HG02943 (cell line): ENCODE measurements around the gene VRK1.

Experiments
- ATAC-seq: cut with Tn5 transposase; IDR thresholded peaks from one replicate; pipeline ENCODE4 v1.9.1; 2021; ENCODE audit warnings: mild to moderate bottlenecking, low read depth, moderate library complexity; ENCODE audit not compliant: unreplicated experiment

Gene VRK1

GRCh38 chr14:96790186-96790585, 7.0 kb upstream of the VRK1 start:
- no peak for ATAC-seq

DNA sequence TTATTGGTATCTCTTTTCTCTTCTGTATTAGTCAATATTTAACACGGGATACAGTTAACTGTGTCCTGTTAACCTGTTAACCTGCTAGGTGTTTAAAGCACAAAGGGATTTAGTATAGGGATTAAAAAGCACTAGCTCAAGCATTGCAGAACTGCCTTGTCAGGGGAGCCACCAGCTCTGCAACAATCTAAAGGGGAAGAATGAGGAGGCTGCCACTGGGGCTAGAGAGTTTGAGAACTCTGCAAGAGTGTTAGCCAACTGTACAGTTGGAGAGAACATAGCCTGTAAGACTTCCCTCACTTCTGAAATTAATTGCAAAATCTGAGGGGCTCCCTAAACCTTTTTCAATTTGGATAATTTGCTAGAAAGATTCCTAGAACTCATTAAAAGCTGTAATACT, 6.5 kb upstream of the VRK1 start:
- no peak for ATAC-seq

- no peak for ATAC-seq
Measured at GRCh38 chr14:96792003-96792402, 5.2 kb upstream of the VRK1 start.

GRCh38 chr14:96792591-96792990, 4.6 kb upstream of the VRK1 start:
- ATAC-seq, result no peak

- ATAC-seq, result no peak
Measured at GRCh38 chr14:96793547-96793946, 3.6 kb upstream of the VRK1 start.

- no peak for ATAC-seq
Measured at GRCh38 chr14:96795109-96795828, 1.9 kb upstream of the VRK1 start.

DNA sequence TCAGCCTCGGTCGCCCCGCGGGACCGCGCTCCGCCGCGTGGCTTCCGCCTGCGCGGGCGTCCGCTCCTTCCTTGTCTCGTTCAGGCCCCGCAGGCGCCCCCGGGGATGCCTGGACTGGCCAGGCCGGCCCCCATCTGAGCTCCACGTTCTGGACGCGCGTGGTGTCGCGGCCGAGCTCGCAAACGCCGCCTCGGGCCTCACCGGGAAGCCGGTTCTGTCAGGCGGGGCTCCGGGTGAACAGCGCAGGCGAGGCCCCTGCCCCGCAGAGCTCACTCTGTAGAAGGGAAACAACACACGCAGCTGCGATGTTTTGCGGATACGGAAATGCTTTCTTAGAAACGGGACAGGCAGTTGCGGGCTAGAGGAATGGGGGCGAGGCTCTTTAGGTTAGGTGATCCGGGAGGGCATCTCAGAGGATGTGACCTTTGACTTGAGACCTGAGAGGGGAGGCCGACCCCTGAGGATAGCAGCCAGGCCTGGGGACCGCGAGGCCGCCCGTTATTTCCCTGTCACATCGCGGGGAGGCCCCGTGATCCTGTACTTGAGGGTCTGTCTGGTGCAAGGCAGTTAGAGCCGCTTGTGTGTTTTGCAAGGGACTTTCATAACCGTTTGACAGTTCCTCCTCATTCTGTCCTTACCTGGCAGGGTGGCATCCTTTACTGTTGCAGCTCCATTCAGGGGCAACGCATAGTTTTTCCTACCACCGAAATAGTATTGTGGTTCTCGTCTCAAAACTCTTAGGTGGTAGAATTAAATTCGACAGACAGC, 584 bp downstream of the VRK1 start:
- peak; percentile 45 for ATAC-seq

DNA sequence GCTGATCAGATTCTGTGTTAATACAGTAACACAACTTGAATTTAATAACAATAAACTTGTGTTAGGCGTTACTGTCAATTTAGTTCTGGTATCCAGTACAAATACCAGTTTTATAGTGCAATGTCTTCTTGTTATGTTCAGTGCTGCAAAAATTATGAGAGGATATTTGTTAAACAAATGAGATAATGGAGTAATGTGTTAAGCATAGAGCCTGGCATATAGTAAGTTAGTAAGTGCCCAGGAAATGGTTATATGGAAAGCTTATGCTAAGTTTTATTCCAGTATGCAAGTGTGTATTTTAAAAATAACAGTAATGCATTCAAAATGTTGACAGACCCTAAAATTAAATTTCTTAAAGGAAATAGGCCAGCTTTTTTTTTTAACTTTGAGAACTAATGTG, 1.8 kb downstream of the VRK1 start:
- no peak for ATAC-seq

GRCh38 chr14:96799489-96800054, 2.4 kb downstream of the VRK1 start:
- no peak for ATAC-seq

DNA sequence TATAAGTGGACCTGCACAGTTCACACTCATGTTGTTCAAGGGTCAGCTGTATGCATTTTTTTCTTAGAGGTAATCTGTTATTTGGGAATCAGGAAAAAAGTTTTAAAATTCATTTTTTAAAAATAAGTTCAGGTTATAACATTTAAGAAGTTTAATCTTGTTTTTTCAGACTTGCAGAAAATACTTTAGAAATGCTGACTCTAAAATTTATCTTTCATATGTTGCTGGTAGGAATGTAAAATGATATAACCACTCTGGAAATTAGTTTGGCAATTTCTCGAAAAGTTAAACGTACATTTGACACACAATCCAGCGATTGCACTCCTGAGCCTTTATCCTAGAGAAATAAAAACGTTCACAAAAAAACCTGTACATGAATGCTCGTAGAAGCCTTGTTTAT, 4.7 kb downstream of the VRK1 start:
- no peak for ATAC-seq

DNA sequence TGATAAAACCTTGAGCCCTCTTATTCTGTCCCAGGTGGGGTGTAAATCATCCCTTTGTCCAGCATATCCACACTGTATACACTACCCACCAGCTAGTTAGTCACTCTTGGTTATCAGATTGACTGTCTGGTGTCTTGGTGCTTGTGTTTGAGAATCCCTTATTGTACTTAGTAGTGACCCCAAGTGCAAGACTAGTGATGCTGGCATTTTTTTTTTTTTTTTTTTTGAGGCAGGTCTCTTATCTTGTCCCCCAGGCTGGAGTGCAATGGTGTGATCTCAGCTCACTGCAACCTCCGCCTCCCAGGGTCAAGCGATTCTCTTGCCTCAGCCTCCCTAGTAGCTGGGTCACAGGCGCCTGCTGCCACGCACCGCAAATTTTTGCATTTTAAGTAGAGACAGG, 5.8 kb downstream of the VRK1 start:
- ATAC-seq, result no peak

DNA sequence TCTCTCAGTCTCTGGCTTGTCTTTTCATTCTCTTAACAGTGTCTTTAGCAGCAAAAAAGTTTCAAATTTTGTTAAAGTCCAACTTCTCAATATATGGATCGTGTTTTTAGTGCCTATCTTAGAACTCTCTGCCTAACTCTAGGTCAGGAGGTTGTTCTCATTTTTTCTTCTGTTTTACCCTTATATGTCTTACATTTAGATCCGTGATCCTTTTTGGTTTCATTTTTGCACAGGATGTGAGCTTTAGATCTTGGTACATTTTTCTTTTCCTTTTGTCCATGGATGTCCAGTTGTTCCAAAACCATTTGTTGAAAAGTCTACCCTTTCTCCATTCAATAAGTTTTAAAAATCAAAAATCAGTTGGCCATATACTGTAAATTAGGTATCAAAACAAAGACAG, 6.8 kb downstream of the VRK1 start:
- no peak for ATAC-seq

DNA sequence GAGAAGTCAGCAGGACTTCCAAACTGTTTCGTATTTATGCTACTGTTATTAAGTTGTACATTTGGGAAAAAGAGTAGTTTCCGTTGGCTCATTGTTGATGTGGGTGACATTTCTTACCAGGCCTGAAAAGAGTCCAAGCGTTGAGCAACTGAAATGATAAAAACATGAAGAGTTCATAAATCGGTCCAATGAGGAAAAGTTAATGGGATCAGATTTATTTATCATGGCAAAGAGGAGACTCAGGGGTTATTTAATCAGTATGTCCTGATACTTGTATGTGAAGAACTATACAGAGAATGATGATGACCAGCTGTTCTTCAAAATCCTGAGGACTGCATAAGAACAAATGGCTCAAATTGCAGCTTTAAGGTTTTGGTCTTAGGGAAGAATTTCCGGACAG, 7.7 kb downstream of the VRK1 start:
- ATAC-seq, result no peak

DNA sequence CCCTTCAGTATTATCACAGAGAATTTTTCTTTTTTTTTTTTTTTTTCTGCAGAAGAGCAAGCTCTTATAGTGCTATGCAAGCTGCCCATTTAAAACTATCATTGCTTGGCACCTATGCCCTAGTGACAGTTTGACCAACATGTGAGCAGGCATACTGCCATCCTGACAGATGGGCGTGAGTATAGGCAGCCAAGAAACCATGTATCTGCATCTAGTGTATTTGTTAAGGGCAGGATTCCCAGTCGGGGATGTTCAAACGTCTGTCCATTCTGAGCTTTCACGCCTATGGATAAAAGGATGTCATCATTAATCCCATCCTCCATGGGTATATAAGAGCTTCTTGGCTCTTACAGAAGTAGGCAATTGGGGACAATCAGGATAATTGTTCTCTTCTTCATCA, 8.8 kb downstream of the VRK1 start:
- no peak for ATAC-seq

DNA sequence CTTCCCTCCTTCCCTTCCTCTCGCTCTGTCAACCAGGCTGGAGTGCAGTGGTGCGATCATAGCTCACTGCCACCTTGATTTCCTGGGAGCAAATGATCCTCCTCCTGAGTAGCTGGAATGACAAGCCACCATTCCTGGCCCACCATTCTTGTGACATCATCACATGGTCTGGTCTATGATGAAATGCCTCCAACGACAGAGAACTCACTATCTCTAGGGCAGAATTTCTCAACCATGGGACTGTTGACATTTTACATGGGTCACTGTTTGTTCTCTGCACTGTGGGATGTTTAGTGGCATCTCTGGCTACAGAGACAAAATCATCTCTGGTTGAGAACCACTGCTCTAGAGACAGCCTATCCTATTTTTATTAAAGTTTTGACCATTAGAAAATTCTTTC, 9.7 kb downstream of the VRK1 start:
- no peak for ATAC-seq

- no peak for ATAC-seq
Measured at GRCh38 chr14:96808619-96809406, 11.6 kb downstream of the VRK1 start.

DNA sequence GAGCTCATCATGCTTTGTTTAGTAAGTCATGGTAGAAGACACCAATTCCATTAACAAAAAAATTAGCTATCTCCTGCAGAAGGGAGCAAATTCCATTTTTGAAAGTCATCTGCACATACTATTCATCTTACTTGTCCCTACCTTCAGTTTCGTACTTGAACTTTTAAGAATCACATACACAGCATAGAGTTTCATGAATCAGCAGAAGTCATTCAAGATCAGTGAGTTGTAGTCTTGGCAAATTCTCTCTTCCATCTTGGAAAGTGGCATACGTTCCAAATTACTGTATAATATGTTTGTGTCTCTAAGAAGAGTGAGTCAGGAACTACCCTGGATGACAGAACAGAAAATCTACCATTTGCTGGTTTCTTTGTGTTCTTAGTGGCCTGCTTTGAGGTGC, 14.1 kb downstream of the VRK1 start:
- ATAC-seq, result no peak

GRCh38 chr14:96811985-96812667, 14.9 kb downstream of the VRK1 start:
- ATAC-seq, result no peak

- ATAC-seq, result no peak
Measured at GRCh38 chr14:96816281-96816680, 19.1 kb downstream of the VRK1 start.
